Vagina (tissue), 2 donors: Measurements from ENCODE around the gene NOP53. TPM values are rescaled to one million over a fixed set of nuclear protein-coding genes. Genes with fewer than 3 reads are reported as not detected.

Source experiments
- DNase-seq, 2 donors: peaks; one replicate each; pipeline ENCODE4 v3.0.0-alpha.2; 2017; ENCODE audit errors: extremely low spot score in 2 of 2
- H3K27ac ChIP-seq: fragments of 200-600 bp; sonication (generic); one replicate; pipeline ENCODE4 v1.5.1; 2019
- H3K27me3 ChIP-seq: fragments of 200-600 bp; sonication (generic); one replicate; pipeline ENCODE4 v1.5.1; 2019
- H3K36me3 ChIP-seq, 2 donors: fragments of 200-600 bp; sonication (generic); one replicate each; pipeline ENCODE4 v1.5.1; 2017 to 2019
- H3K4me1 ChIP-seq: fragments of 200-600 bp; sonication (generic); one replicate; pipeline ENCODE4 v1.5.1; 2019
- H3K4me3 ChIP-seq, 2 donors: fragments of 200-600 bp; sonication (generic); 1 replicate in 1 of 2; 2 replicates in 1 of 2; pipeline ENCODE4 v1.5.1; 2016 to 2019
- H3K9me3 ChIP-seq: fragments of 200-600 bp; sonication (generic); one replicate; pipeline ENCODE4 v1.5.1; 2019
- CTCF ChIP-seq, 3 experiments: fragments of 450-650 bp in 2 of 3; fragments of 200-600 bp in 1 of 3; sonication (generic) in 1 of 3; IDR thresholded peaks; one replicate each; pipeline ENCODE4 v1.5.1; 2017 to 2019; ENCODE audit warnings: antibody characterized with exemption in 3 of 3, mild to moderate bottlenecking in 2 of 3, moderate library complexity in 2 of 3
- POLR2A ChIP-seq, 2 donors: fragments of 450-650 bp; IDR thresholded peaks; one replicate each; pipeline ENCODE4 v1.6.1; 2017; ENCODE audit warnings: antibody characterized with exemption in 2 of 2, mild to moderate bottlenecking in 2 of 2, moderate library complexity in 2 of 2
- POLR2AphosphoS5 ChIP-seq, 2 donors: sonication (generic); formaldehyde crosslinking; IDR thresholded peaks; one replicate each; pipeline ENCODE4 v1.9.0; 2017; ENCODE audit warnings: antibody characterized with exemption in 2 of 2, mild to moderate bottlenecking in 2 of 2, low read depth in 1 of 2; ENCODE audit not compliant: insufficient read depth in 1 of 2
- intact Hi-C: fragments of 100-400 bp; cut with DNase I; formaldehyde crosslinking; loops from one replicate; pipeline ENCODE4 v1.15.1; 2023
- total RNA-seq: library from RNA; depleted of rRNA; stranded (reverse); fragments of >200 nt; gene quantifications from one replicate; pipeline ENCODE4 v1.2.3, GENCODE V29; 2016

The NOP53 gene
- total RNA-seq, 1 donor from 2014 or later: 517 TPM

- Histone ChIP-seq H3K4me1 (no peaks in the 10 kb centered on the region), H3K27ac (no peak overlapping the region), H3K9me3 (no peaks in the 10 kb centered on the region), H3K27me3 (no peaks in the 10 kb centered on the region), H3K36me3 (peaks cover 0 to 38% of the 10 kb centered on the region in 2 donors), H3K4me3 (no peak overlapping the region)
- intact Hi-C loops: no loop called here
- TF ChIP-seq POLR2AphosphoS5 (IDR thresholded peaks at IDR 0.05; ENCODE audit: insufficient read depth in 1 of 2, low read depth in 1 of 2) (no peak), POLR2A (IDR thresholded peaks at IDR 0.05) (no peak), CTCF (IDR thresholded peaks at IDR 0.05) (no peak)
- DNase-seq: no peak
Measured at GRCh38 chr19:47703301-47703700, 42.0 kb upstream of the NOP53 start.

- intact Hi-C loops: no loop called here
- Histone ChIP-seq H3K27ac (no peak overlapping the region), H3K27me3 (no peaks in the 10 kb centered on the region)
Measured at GRCh38 chr19:47704024-47704423, 41.3 kb upstream of the NOP53 start.

GRCh38 chr19:47704656-47705055 is 40.7 kb upstream of the NOP53 start:
- H3K4me1 ChIP-seq: no peaks in the 10 kb centered on the region
- H3K36me3 ChIP-seq: peaks cover 0 to 25% of the 10 kb centered on the region in 2 donors
- H3K27ac ChIP-seq: no peak overlapping the region
- intact Hi-C loops: no loop called here
- no peak for DNase-seq
- TF ChIP-seq POLR2A (IDR thresholded peaks at IDR 0.05): no peak
- no peak for TF ChIP-seq CTCF (IDR thresholded peaks at IDR 0.05)
- no peak for TF ChIP-seq POLR2AphosphoS5 (IDR thresholded peaks at IDR 0.05; ENCODE audit: insufficient read depth in 1 of 2, low read depth in 1 of 2)
- H3K27me3 ChIP-seq: no peaks in the 10 kb centered on the region
- H3K9me3 ChIP-seq: no peaks in the 10 kb centered on the region
- no peak overlapping the region for H3K4me3 ChIP-seq

More at GRCh38 chr19:47704024-47704423, 41.3 kb upstream of the NOP53 start:
- TF ChIP-seq CTCF (IDR thresholded peaks at IDR 0.05) (no peak), POLR2AphosphoS5 (IDR thresholded peaks at IDR 0.05; ENCODE audit: insufficient read depth in 1 of 2, low read depth in 1 of 2) (no peak), POLR2A (IDR thresholded peaks at IDR 0.05) (no peak)
- Histone ChIP-seq H3K36me3 (peaks cover 0 to 31% of the 10 kb centered on the region in 2 donors), H3K4me1 (no peaks in the 10 kb centered on the region), H3K9me3 (no peaks in the 10 kb centered on the region), H3K4me3 (no peak overlapping the region)
- no peak for DNase-seq

GRCh38 chr19:47707135-47707925 is 38.0 kb upstream of the NOP53 start:
- H3K4me3 ChIP-seq: no peak overlapping the region
- peaks cover 0 to 6% of the 10 kb centered on the region in 2 donors for H3K36me3 ChIP-seq
- DNase-seq: no peak
- H3K9me3 ChIP-seq: no peaks in the 10 kb centered on the region
- no peaks in the 10 kb centered on the region for H3K4me1 ChIP-seq
- no peaks in the 10 kb centered on the region for H3K27me3 ChIP-seq
- no peak overlapping the region for H3K27ac ChIP-seq
- TF ChIP-seq POLR2AphosphoS5 (IDR thresholded peaks at IDR 0.05; ENCODE audit: insufficient read depth in 1 of 2, low read depth in 1 of 2): no peak
- TF ChIP-seq CTCF (IDR thresholded peaks at IDR 0.05): peak; percentile 77 to 85 (median 85)
- intact Hi-C loops: no loop called here

GRCh38 chr19:47711652-47712242 is 33.6 kb upstream of the NOP53 start:
- H3K4me3 ChIP-seq: no peak overlapping the region
- TF ChIP-seq POLR2AphosphoS5 (IDR thresholded peaks at IDR 0.05; ENCODE audit: insufficient read depth in 1 of 2, low read depth in 1 of 2): no peak
- no peak for TF ChIP-seq CTCF (IDR thresholded peaks at IDR 0.05)
- TF ChIP-seq POLR2A (IDR thresholded peaks at IDR 0.05): no peak
- intact Hi-C loops: loop anchor here (10.0 kb wide), 1 partner anchor 73 kb away; no protein-coding TSS in a partner anchor
- no peak overlapping the region for H3K27ac ChIP-seq
- no peak for DNase-seq
- peaks cover 28% of the 10 kb centered on the region for H3K4me1 ChIP-seq
- H3K27me3 ChIP-seq: no peaks in the 10 kb centered on the region
- H3K9me3 ChIP-seq: no peaks in the 10 kb centered on the region
- peaks cover 0 to 4% of the 10 kb centered on the region in 2 donors for H3K36me3 ChIP-seq
